Gastroesophageal sphincter (tissue), 4 donors: ENCODE measurements around the gene PODXL2. TPM values are rescaled to one million over a fixed set of nuclear protein-coding genes. Genes with fewer than 3 reads are reported as not detected.

Source experiments
- ATAC-seq: fragments of 150-250 bp; one replicate; pipeline ENCODE4 v1.9.1; 2016; ENCODE audit warnings: mild to moderate bottlenecking, moderate library complexity
- H3K27ac ChIP-seq, 4 donors: fragments of 200-600 bp; sonication (generic) in 3 of 4; 1 replicate in 3 of 4; 2 replicates in 1 of 4; pipeline ENCODE4 v1.5.1; 2016 to 2019
- H3K27me3 ChIP-seq: fragments of 200-600 bp; sonication (generic); one replicate; pipeline ENCODE4 v1.5.1; 2019
- H3K36me3 ChIP-seq, 2 donors: fragments of 200-600 bp; sonication (generic); one replicate each; pipeline ENCODE4 v1.5.1; 2019; ENCODE audit warnings: control low read depth in 1 of 2
- H3K4me1 ChIP-seq, 3 donors: fragments of 200-600 bp; sonication (generic); 1 replicate in 2 of 3; 2 replicates in 1 of 3; pipeline ENCODE4 v1.5.1; 2016 to 2019; ENCODE audit warnings: control low read depth in 2 of 3
- H3K4me3 ChIP-seq, 2 donors: fragments of 200-600 bp; sonication (generic); one replicate each; pipeline ENCODE4 v1.5.1; 2019; ENCODE audit warnings: mild to moderate bottlenecking in 1 of 2, moderate library complexity in 1 of 2
- H3K9me3 ChIP-seq, 3 donors: fragments of 200-600 bp; sonication (generic); one replicate each; pipeline ENCODE4 v1.5.1; 2017 to 2019; ENCODE audit warnings: control low read depth in 2 of 3
- EP300 ChIP-seq: sonication (generic); formaldehyde crosslinking; IDR thresholded peaks from one replicate; pipeline ENCODE4 v1.6.1; 2017; ENCODE audit warnings: antibody characterized with exemption, mild to moderate bottlenecking
- POLR2A ChIP-seq, 2 donors: fragments of 450-650 bp; IDR thresholded peaks; one replicate each; pipeline ENCODE4 v1.6.1; 2017; ENCODE audit warnings: antibody characterized with exemption in 2 of 2, mild to moderate bottlenecking in 2 of 2, moderate library complexity in 1 of 2
- POLR2AphosphoS5 ChIP-seq: sonication (generic); formaldehyde crosslinking; IDR thresholded peaks from one replicate; pipeline ENCODE4 v1.6.1; 2017; ENCODE audit warnings: antibody characterized with exemption
- WGBS, 2 donors: methylation state at CpG; one replicate each; pipeline ENCODE4 v1.1.5; 2018; ENCODE audit warnings: low coverage in 1 of 2; 5-methylcytosine and 5-hydroxymethylcytosine counted together
- total RNA-seq, 4 donors: library from RNA; depleted of rRNA; stranded (reverse); fragments of >200 nt; gene quantifications; one replicate each; pipeline ENCODE4 v1.1.0, GENCODE V29; 2016
- TF ChIP-seq, protein P1 (sequence below), 4 experiments: fragments of 200-600 bp in 2 of 4; fragments of 450-650 bp in 2 of 4; sonication (generic) in 1 of 4; IDR thresholded peaks; one replicate each; pipeline ENCODE4 v1.5.1; 2017 to 2019; ENCODE audit warnings: antibody characterized with exemption in 4 of 4, mild to moderate bottlenecking in 2 of 4, moderate library complexity in 2 of 4

PODXL2 gene
- total RNA-seq, 4 donors from 2014 or later, result 1.9 to 2.8 (median 2.3) TPM

DNA sequence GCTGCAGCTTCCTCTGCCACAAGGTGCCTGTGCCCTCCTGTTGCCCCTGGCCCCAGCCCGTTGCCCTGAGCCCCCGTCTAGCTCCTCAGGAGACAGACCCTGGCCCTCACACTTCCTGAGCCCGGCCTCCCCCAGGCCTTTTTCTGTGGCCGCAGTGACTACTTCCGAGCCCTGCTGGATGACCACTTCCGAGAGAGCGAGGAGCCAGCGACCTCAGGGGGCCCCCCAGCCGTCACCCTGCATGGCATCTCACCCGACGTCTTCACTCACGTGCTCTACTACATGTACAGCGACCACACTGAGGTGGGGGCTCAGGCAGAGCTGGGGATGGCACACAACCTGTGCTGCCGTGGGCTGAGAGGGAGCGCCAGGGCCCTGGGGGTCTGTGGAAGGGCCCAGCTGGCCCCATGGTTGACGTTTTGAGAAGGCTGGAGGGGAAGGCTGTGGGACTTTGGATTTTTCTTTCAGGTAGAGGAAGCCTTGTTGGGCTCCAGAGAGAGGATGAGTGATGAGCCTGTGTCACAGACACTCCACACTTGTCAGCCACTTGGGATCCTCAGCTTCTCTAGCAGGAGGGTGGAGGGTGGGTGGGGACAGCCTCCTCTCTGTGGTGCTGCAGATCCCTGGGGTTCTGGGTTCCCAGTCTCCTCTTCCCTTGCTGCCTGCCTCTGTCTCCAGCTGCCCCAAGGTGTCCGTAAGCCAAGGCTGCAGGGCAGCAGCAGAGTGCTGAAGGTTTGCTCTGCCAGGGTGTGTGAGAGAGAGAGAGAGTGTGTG lies 48.7 kb downstream of the PODXL2 start:
- TF ChIP-seq, protein P1, sequence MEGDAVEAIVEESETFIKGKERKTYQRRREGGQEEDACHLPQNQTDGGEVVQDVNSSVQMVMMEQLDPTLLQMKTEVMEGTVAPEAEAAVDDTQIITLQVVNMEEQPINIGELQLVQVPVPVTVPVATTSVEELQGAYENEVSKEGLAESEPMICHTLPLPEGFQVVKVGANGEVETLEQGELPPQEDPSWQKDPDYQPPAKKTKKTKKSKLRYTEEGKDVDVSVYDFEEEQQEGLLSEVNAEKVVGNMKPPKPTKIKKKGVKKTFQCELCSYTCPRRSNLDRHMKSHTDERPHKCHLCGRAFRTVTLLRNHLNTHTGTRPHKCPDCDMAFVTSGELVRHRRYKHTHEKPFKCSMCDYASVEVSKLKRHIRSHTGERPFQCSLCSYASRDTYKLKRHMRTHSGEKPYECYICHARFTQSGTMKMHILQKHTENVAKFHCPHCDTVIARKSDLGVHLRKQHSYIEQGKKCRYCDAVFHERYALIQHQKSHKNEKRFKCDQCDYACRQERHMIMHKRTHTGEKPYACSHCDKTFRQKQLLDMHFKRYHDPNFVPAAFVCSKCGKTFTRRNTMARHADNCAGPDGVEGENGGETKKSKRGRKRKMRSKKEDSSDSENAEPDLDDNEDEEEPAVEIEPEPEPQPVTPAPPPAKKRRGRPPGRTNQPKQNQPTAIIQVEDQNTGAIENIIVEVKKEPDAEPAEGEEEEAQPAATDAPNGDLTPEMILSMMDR (IDR thresholded peaks at IDR 0.05), result no peak
- TF ChIP-seq POLR2AphosphoS5 (no peak), EP300 (no peak), POLR2A (IDR thresholded peaks at IDR 0.05) (no peak)
- no peaks in the 10 kb centered on the region for H3K9me3 ChIP-seq
- H3K4me1 ChIP-seq, result peaks cover 2 to 35% (median 11%) of the 10 kb centered on the region in 3 donors
- no peak for ATAC-seq
- H3K27me3 ChIP-seq, result no peaks in the 10 kb centered on the region
- no peak overlapping the region for H3K27ac ChIP-seq
- H3K4me3 ChIP-seq, result no peak overlapping the region
- 80% methylated on average over 2 of the region's 17 CpGs; no CpG with 5 or more reads in 1 of the 2 donors for WGBS, 2 donors
- peaks cover 0 to 63% of the 10 kb centered on the region in 2 donors for H3K36me3 ChIP-seq

DNA sequence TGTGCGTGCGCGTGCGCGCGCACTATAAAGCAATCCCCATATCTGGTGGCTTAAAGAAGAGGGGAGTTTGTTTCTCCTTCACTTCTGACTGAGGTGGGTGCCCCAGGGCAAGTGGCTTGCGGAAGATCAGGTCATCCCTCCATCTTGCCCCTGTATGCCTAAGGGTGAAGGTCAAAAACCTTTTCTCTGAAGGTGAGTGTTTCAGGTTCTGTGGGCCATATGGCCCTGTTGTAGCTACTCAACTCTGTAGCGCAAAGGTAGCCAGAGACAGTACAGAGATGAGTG lies 49.3 kb downstream of the PODXL2 start:
- TF ChIP-seq POLR2A (IDR thresholded peaks at IDR 0.05) (no peak), POLR2AphosphoS5 (no peak), EP300 (no peak)
- TF ChIP-seq, protein P1 (IDR thresholded peaks at IDR 0.05), result no peak
- Histone ChIP-seq H3K27ac (no peak overlapping the region), H3K4me3 (no peak overlapping the region), H3K36me3 (peaks cover 0 to 63% of the 10 kb centered on the region in 2 donors), H3K27me3 (no peaks in the 10 kb centered on the region), H3K4me1 (peaks cover 2 to 34% (median 11%) of the 10 kb centered on the region in 3 donors), H3K9me3 (no peaks in the 10 kb centered on the region)
- ATAC-seq, result no peak
- 93 to 100% methylated on average over 1 to 2 of the region's 8 CpGs for WGBS, 2 donors

DNA sequence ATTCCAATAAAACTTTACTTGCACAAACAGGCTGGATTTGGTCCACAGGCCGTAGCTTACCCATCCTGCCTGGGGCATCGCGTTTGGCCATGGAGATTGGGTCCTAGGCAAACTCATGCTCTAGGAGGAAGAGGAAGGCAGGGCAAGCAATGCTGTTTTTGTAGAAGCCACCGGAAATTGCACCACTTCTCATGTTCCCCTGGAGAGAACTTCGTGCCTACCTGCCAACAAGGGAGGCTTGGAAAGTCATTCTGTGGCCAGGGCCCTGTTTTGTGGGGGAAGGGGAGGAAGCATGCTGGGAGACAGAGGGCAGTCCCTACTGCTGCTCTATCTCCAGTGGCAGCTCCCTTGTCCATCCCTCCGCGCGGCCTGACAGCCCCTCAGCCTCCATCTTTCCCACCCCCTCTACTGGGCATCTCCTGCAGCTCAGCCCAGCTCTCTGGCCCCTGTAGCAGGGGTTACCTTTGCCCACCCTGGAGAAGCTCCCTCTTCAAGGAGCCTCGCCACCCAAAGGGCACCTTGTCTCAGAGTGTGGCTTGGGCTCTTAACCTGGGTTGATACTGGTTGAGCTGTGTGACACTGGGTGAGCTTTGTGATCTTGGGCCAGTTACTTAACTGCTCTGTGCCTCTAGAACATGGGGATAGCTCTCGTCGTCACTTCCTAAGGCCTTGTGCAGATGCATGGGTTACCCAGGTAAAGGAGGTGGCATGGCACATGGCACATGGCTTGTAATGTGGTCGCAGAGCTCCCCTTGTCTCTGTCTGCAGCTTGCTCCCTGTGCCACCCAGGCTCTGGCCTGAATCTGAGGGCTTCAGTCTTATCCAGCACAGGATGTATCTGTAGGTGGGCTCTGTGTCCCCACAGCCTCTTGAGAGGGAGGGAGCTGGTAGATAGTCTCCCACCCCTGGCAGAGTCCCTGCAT lies 49.9 kb downstream of the PODXL2 start:
- H3K27me3 ChIP-seq, result no peaks in the 10 kb centered on the region
- H3K4me3 ChIP-seq, result no peak overlapping the region
- 77% methylated on average over 4 of the region's 12 CpGs; no CpG with 5 or more reads in 1 of the 2 donors for WGBS, 2 donors
- no peaks in the 10 kb centered on the region for H3K9me3 ChIP-seq
- H3K36me3 ChIP-seq, result peaks cover 0 to 63% of the 10 kb centered on the region in 2 donors
- ATAC-seq, result no peak
- TF ChIP-seq EP300, result no peak
- H3K4me1 ChIP-seq, result peaks cover 0 to 34% (median 9%) of the 10 kb centered on the region in 3 donors
- no peak overlapping the region for H3K27ac ChIP-seq

DNA sequence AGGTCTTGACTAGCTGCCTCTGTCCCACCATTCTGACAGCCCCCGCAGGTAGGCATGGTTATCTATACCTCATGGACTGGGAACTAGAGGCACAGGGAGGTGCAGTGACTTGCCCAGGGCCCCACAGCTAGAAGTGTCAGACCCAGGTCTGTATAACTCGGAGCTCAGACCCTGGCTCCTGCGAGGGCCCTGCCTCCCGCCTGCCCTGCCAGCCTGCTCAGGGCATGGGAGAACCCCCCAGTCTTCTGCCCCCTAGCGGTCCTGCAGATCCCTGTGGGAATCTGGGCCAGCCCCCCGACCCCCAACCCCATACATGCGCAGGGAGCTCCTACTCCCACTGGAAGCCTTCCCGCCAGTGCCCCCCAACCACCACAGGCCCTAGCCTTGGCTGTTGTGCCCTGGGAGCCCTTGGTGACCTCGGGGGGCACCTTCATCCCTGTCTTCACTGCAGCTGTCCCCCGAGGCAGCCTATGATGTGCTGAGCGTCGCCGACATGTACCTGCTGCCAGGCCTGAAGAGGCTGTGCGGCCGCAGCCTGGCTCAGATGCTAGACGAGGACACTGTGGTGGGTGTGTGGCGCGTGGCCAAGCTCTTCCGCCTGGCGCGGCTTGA lies 50.7 kb downstream of the PODXL2 start:
- WGBS, 2 donors, result 92% methylated on average over 2 of the region's 21 CpGs; no CpG with 5 or more reads in 1 of the 2 donors
- no peak overlapping the region for H3K27ac ChIP-seq
- H3K36me3 ChIP-seq, result peaks cover 0 to 60% of the 10 kb centered on the region in 2 donors
- H3K27me3 ChIP-seq, result no peaks in the 10 kb centered on the region
- no peaks in the 10 kb centered on the region for H3K9me3 ChIP-seq
- H3K4me1 ChIP-seq, result peaks cover 0 to 32% (median 4%) of the 10 kb centered on the region in 3 donors
- no peak overlapping the region for H3K4me3 ChIP-seq
- no peak for TF ChIP-seq POLR2A (IDR thresholded peaks at IDR 0.05)
- TF ChIP-seq, protein P1 (IDR thresholded peaks at IDR 0.05), result peak in 1 of 4 experiments; percentile 16
- no peak for ATAC-seq

DNA sequence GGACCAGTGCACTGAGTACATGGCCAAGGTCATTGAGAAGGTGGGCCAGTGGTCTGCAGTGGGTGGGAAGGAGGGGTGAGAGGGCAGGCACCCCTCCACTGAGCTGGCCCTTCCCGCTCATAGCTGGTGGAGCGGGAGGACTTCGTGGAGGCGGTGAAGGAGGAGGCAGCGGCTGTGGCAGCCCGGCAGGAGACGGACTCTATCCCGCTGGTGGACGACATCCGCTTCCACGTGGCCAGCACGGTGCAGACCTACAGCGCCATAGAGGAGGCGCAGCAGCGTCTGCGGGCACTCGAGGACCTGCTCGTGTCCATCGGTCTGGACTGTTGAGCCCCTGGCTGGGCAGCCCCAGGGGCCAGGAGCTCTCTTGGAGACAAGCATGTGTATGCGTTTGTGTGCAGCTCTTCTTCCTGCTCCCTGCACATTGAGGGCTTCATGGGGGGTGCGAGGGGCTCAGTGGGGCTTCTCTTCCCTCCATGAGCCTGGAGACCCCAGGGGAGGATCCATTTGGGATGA lies 51.2 kb downstream of the PODXL2 start:
- Histone ChIP-seq H3K27ac (no peak overlapping the region), H3K4me1 (peaks cover 0 to 26% (median 4%) of the 10 kb centered on the region in 3 donors), H3K27me3 (no peaks in the 10 kb centered on the region), H3K36me3 (peaks cover 0 to 56% of the 10 kb centered on the region in 2 donors), H3K4me3 (no peak overlapping the region), H3K9me3 (no peaks in the 10 kb centered on the region)
- WGBS, 2 donors, result no CpG with 5 or more reads among the region's 21 CpGs
- ATAC-seq, result no peak
- TF ChIP-seq POLR2AphosphoS5 (no peak), EP300 (no peak), POLR2A (IDR thresholded peaks at IDR 0.05) (no peak)
- TF ChIP-seq, protein P1 (IDR thresholded peaks at IDR 0.05), result no peak
